Measurements from ENCODE around the gene ERC2. TPM values are rescaled to one million over a fixed set of nuclear protein-coding genes. Genes with fewer than 3 reads are reported as not detected.
"Not testable (repeated sequence)": the region's sequence is repeated elsewhere in the genome, so short reads cannot be mapped to it uniquely, and the experiment has no call there.

The ERC2 gene
- total and polyA plus RNA-seq, 9 donors = 0.52 to 2.0 (median 0.82) TPM

DNA sequence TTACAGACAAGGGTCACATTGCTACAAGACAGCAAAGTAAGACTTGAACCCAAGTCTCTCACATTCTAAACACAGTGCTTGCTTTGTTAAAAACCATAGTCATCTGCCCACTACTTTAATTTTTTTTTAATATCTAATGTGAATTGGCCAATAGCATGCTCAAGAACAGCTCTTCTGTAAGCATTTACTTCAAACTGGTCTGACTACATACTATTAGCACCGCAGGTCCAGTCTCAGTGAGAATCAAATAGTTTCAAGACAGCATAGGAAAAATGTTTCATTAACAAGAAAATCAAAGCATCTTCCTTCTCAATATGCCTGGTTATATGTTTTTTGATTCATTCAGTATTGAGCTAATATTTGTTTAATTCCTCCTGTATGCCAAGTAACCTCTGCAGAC is 419.9 kb downstream of the ERC2 start:
- DNase-seq = no peak
- WGBS (ENCODE audit: insufficient coverage) = no CpG with 5 or more reads among the region's 1 CpG
- Histone ChIP-seq H3K27me3 (ENCODE audit: control insufficient read depth, insufficient read depth, low read length) (no peaks in the 10 kb centered on the region), H3K4me3 (ENCODE audit: low read length) (no peak overlapping the region), H3K36me3 (ENCODE audit: control insufficient read depth, insufficient read depth, low read length) (no peaks in the 10 kb centered on the region), H3K9me3 (replicated peaks; ENCODE audit: control insufficient read depth, low read depth, low read length) (no peaks in the 10 kb centered on the region), H3K27ac (ENCODE audit: low read length) (no peak overlapping the region), H3K4me1 (ENCODE audit: control insufficient read depth, insufficient read depth, low read length) (peaks cover 4% of the 10 kb centered on the region)

- Histone ChIP-seq H3K27me3 (ENCODE audit: control insufficient read depth, insufficient read depth, low read length) (no peaks in the 10 kb centered on the region), H3K4me1 (ENCODE audit: control insufficient read depth, insufficient read depth, low read length) (no peaks in the 10 kb centered on the region), H3K4me3 (ENCODE audit: low read length) (no peak overlapping the region), H3K27ac (ENCODE audit: low read length) (no peak overlapping the region), H3K36me3 (ENCODE audit: control insufficient read depth, insufficient read depth, low read length) (no peaks in the 10 kb centered on the region), H3K9me3 (replicated peaks; ENCODE audit: control insufficient read depth, low read depth, low read length) (peaks cover 7% of the 10 kb centered on the region)
- no CpG with 5 or more reads among the region's 10 CpGs for WGBS (ENCODE audit: insufficient coverage)
- peak; percentile 81 for DNase-seq
Measured at GRCh38 chr3:56042326-56042951, 425.8 kb downstream of the ERC2 start.

- Histone ChIP-seq H3K27ac (ENCODE audit: low read length) (no peak overlapping the region), H3K9me3 (replicated peaks; ENCODE audit: control insufficient read depth, low read depth, low read length) (no peaks in the 10 kb centered on the region), H3K4me1 (ENCODE audit: control insufficient read depth, insufficient read depth, low read length) (no peaks in the 10 kb centered on the region), H3K27me3 (ENCODE audit: control insufficient read depth, insufficient read depth, low read length) (no peaks in the 10 kb centered on the region), H3K4me3 (ENCODE audit: low read length) (no peak overlapping the region), H3K36me3 (ENCODE audit: control insufficient read depth, insufficient read depth, low read length) (no peaks in the 10 kb centered on the region)
- no peak for DNase-seq
- 100% methylated on average over 1 of the region's 1 CpG for WGBS (ENCODE audit: insufficient coverage)
Measured at GRCh38 chr3:56025326-56025725, 442.9 kb downstream of the ERC2 start.

DNA sequence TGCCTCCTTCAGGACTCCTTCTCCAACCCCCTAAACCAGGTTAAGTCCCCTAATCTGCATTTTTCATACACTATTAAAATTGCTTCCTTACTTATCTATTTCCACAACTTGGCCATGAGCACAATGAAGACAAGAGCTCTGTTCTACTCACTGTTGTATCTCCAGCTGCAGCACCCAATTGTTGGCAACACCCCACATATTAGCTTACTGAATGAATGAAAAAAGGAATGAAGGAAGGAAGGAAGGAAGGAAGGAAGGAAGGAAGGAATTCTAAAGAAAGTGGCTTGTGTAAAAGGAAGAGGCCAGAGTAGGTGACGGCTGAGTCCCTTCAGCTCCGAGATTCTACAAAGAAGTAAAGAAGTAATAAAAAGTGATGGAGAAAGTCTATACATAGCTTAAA is 444.7 kb downstream of the ERC2 start:
- H3K36me3 ChIP-seq (ENCODE audit: control insufficient read depth, insufficient read depth, low read length) = no peaks in the 10 kb centered on the region
- H3K27ac ChIP-seq (ENCODE audit: low read length) = no peak overlapping the region
- no peaks in the 10 kb centered on the region for H3K9me3 ChIP-seq (replicated peaks; ENCODE audit: control insufficient read depth, low read depth, low read length)
- H3K4me1 ChIP-seq (ENCODE audit: control insufficient read depth, insufficient read depth, low read length) = no peaks in the 10 kb centered on the region
- no CpG with 5 or more reads among the region's 2 CpGs for WGBS (ENCODE audit: insufficient coverage)
- H3K27me3 ChIP-seq (ENCODE audit: control insufficient read depth, insufficient read depth, low read length) = no peaks in the 10 kb centered on the region
- no peak overlapping the region for H3K4me3 ChIP-seq (ENCODE audit: low read length)
- no peak for DNase-seq

DNA sequence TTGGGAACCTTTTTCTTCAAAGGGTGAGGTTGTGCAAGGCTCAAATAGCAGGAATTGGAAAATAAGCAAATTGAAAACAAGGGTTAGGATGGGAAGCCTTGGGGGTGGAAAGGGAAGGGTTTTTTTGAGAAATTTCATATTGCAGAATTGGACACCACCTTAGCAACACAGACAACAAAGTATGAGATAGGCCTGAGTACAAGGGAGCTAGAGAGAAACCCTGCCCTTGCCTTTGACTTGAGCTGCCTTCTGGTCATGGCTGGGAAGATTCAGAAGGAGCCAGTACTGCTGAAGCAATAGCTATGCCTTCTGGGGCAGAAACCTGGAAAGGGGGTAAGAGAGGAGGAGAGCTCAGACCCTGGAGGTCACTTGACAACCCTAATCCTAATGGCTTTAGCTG is 445.6 kb downstream of the ERC2 start:
- H3K27ac ChIP-seq (ENCODE audit: low read length) = no peak overlapping the region
- no peak overlapping the region for H3K4me3 ChIP-seq (ENCODE audit: low read length)
- H3K9me3 ChIP-seq (replicated peaks; ENCODE audit: control insufficient read depth, low read depth, low read length) = no peaks in the 10 kb centered on the region
- no peaks in the 10 kb centered on the region for H3K36me3 ChIP-seq (ENCODE audit: control insufficient read depth, insufficient read depth, low read length)
- H3K27me3 ChIP-seq (ENCODE audit: control insufficient read depth, insufficient read depth, low read length) = no peaks in the 10 kb centered on the region
- DNase-seq = no peak
- H3K4me1 ChIP-seq (ENCODE audit: control insufficient read depth, insufficient read depth, low read length) = no peaks in the 10 kb centered on the region

DNA sequence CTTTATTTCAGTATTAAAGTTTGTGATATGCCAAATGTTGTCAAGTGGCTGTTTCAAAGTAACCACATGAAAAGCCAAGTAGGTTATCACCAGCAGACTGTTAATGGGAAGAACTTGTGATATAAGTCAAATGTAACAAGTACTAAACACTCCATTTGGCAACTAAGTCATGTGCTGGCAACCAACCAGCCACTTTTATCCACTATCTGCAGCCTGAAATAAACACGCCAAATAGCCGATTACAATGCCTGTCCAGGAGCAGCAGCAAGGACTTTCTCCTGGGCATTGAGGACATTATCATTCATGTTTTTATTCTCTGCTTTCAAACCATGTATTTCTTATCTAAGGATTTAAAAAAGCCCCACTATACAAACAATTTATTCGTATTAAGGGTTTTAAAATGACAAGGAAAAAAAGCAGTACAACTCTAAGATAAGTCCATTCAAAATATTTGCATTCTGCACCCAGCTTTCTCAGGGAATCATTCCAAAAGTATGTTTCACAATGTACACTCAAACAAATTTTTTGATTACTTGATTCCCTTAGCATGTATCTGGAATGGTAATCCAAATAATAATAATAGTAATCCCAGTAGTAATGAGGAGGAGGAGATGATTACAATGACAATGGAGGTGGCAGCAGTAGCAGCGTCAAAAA is 448.6 kb downstream of the ERC2 start:
- Histone ChIP-seq H3K27ac (ENCODE audit: low read length) (no peak overlapping the region), H3K4me1 (ENCODE audit: control insufficient read depth, insufficient read depth, low read length) (no peaks in the 10 kb centered on the region), H3K36me3 (ENCODE audit: control insufficient read depth, insufficient read depth, low read length) (no peaks in the 10 kb centered on the region), H3K27me3 (ENCODE audit: control insufficient read depth, insufficient read depth, low read length) (no peaks in the 10 kb centered on the region), H3K9me3 (replicated peaks; ENCODE audit: control insufficient read depth, low read depth, low read length) (no peaks in the 10 kb centered on the region), H3K4me3 (ENCODE audit: low read length) (no peak overlapping the region)
- WGBS (ENCODE audit: insufficient coverage) = 80% methylated on average over 1 of the region's 4 CpGs
- no peak for DNase-seq

- not testable (repeated sequence) for H3K9me3 ChIP-seq (replicated peaks; ENCODE audit: control insufficient read depth, low read depth, low read length); H3K27me3 ChIP-seq (ENCODE audit: control insufficient read depth, insufficient read depth, low read length); H3K36me3 ChIP-seq (ENCODE audit: control insufficient read depth, insufficient read depth, low read length); DNase-seq; H3K4me3 ChIP-seq (ENCODE audit: low read length); H3K4me1 ChIP-seq (ENCODE audit: control insufficient read depth, insufficient read depth, low read length); H3K27ac ChIP-seq (ENCODE audit: low read length)
- no CpG with 5 or more reads among the region's 1 CpG for WGBS (ENCODE audit: insufficient coverage)
Measured at GRCh38 chr3:56015374-56015773, 452.9 kb downstream of the ERC2 start.

GRCh38 chr3:56012721-56013120 is 455.5 kb downstream of the ERC2 start:
- peaks cover 2% of the 10 kb centered on the region for H3K27me3 ChIP-seq (ENCODE audit: control insufficient read depth, insufficient read depth, low read length)
- H3K4me1 ChIP-seq (ENCODE audit: control insufficient read depth, insufficient read depth, low read length) = no peaks in the 10 kb centered on the region
- H3K36me3 ChIP-seq (ENCODE audit: control insufficient read depth, insufficient read depth, low read length) = no peaks in the 10 kb centered on the region
- no peak overlapping the region for H3K4me3 ChIP-seq (ENCODE audit: low read length)
- DNase-seq = peak; percentile 4
- no CpG with 5 or more reads among the region's 4 CpGs for WGBS (ENCODE audit: insufficient coverage)
- no peak overlapping the region for H3K27ac ChIP-seq (ENCODE audit: low read length)
- no peaks in the 10 kb centered on the region for H3K9me3 ChIP-seq (replicated peaks; ENCODE audit: control insufficient read depth, low read depth, low read length)

DNA sequence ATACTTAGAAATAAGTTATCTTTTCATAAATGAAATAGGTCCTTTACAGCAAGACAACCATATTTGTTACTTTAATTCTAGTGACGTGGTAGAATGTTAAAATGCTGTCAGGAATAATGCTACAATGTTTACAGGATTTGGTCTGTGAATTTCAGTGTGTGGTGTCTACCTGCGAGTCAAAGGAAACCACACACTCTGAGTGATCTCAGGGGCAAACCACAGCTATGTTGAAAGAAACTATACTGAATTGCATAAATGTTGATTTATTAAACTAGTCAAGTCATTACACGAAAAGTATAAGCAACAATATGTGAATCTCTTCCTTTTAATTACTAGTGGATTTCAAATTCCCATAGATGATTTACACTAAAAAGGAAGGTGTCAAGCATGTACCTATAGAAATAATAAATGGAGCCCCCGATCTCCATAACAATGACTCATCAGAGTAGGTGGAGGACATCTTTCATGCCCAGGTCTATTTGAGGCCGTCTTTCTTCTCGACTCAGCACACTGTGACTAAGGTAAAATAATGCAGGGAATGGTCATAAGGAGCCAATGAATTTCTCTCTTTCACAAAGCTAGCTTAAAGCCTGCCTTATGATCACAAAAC is 463.0 kb downstream of the ERC2 start:
- H3K27me3 ChIP-seq (ENCODE audit: control insufficient read depth, insufficient read depth, low read length) = no peaks in the 10 kb centered on the region
- no CpG with 5 or more reads among the region's 6 CpGs for WGBS (ENCODE audit: insufficient coverage)
- H3K27ac ChIP-seq (ENCODE audit: low read length) = no peak overlapping the region
- H3K9me3 ChIP-seq (replicated peaks; ENCODE audit: control insufficient read depth, low read depth, low read length) = no peaks in the 10 kb centered on the region
- H3K4me1 ChIP-seq (ENCODE audit: control insufficient read depth, insufficient read depth, low read length) = no peaks in the 10 kb centered on the region
- DNase-seq = no peak
- no peaks in the 10 kb centered on the region for H3K36me3 ChIP-seq (ENCODE audit: control insufficient read depth, insufficient read depth, low read length)
- no peak overlapping the region for H3K4me3 ChIP-seq (ENCODE audit: low read length)

- no peaks in the 10 kb centered on the region for H3K27me3 ChIP-seq (ENCODE audit: control insufficient read depth, insufficient read depth, low read length)
- WGBS (ENCODE audit: insufficient coverage) = no CpG with 5 or more reads among the region's 3 CpGs
- H3K27ac ChIP-seq (ENCODE audit: low read length) = no peak overlapping the region
- H3K4me1 ChIP-seq (ENCODE audit: control insufficient read depth, insufficient read depth, low read length) = no peaks in the 10 kb centered on the region
- H3K9me3 ChIP-seq (replicated peaks; ENCODE audit: control insufficient read depth, low read depth, low read length) = no peaks in the 10 kb centered on the region
- no peak overlapping the region for H3K4me3 ChIP-seq (ENCODE audit: low read length)
- peak; percentile 86 for DNase-seq
- no peaks in the 10 kb centered on the region for H3K36me3 ChIP-seq (ENCODE audit: control insufficient read depth, insufficient read depth, low read length)
Measured at GRCh38 chr3:56003129-56003528, 465.1 kb downstream of the ERC2 start.

Measured in muscle of leg (tissue), 11 donors.